Hematopoietic multipotent progenitor cell (in vitro differentiated cells): ENCODE data around the gene ZNF132. TPM values are rescaled to one million over a fixed set of nuclear protein-coding genes. Genes with fewer than 3 reads are reported as not detected.
"Not testable (repeated sequence)": the region's sequence is repeated elsewhere in the genome, so short reads cannot be mapped to it uniquely, and the experiment has no call there.

ENCODE experiments used
- DNase-seq, 3 donors: peaks; one replicate each; pipeline ENCODE4 v3.0.0-alpha.2; 2011 to 2015; ENCODE audit warnings: low read depth in 2 of 3, low spot score in 2 of 3
- total RNA-seq: library from RNA; depleted of rRNA; stranded (reverse); fragments of >200 nt; gene quantifications from one replicate; pipeline ENCODE4 v1.2.3, GENCODE V29; 2012

The ZNF132 gene
- total RNA-seq, 1 donor = 5.9 TPM

- DNase-seq = no peak
Observed at GRCh38 chr19:58468216-58468839, 28.4 kb upstream of the ZNF132 start.

DNA sequence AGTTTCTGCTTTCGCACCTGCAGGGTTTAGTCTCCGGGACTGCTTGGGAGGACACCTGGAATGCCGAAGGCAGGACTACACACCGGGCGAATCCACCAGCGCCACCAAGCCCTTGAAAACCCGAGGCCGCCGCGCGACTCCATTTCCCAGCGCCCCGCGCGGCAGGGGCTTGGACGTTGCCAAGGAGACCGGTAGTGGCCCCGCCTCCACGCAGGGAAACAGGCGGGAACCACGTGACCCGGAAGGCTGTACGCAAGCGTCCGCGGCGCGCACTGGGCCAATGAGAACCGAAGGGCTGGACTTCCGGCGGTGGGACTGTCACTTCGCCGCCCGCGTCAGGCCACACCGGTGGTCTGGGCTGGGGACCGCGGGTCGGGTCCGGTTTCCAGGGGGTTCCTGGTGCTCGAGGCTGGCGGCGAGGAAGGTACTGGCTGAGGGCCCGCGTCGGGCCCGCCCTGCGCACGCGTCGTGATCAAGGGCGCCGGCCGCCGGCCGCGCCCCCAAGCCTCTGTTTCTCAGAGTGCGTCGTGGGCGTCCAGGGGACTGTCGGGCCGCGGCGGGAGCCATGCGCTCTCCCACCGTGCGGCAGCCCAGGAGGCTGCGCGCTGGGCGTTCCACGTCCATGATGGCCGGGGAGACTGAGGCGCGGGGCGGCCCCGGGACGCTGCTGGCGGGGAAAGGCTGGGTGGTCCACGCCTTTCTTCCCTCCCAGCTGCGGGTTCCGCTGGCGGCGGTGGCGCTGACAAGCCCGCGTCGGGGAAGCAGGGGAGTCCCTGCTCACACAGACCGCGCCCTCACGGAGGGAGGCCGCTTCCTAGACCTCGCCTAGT lies 27.0 kb upstream of the ZNF132 start, which contains the start of gene ZNF324:
Gene ZNF324 (plus strand): TSS at position 321 of the 830 bp plus-strand sequence. CDS start 2,106 bp downstream, outside the sequence.
- DNase-seq = peak; percentile 88 to 97 (median 96)

GRCh38 chr19:58466089-58466759 lies 26.3 kb upstream of the ZNF132 start:
- DNase-seq = no peak

- DNase-seq = no peak
Observed at GRCh38 chr19:58460039-58460438, 20.1 kb upstream of the ZNF132 start.

DNA sequence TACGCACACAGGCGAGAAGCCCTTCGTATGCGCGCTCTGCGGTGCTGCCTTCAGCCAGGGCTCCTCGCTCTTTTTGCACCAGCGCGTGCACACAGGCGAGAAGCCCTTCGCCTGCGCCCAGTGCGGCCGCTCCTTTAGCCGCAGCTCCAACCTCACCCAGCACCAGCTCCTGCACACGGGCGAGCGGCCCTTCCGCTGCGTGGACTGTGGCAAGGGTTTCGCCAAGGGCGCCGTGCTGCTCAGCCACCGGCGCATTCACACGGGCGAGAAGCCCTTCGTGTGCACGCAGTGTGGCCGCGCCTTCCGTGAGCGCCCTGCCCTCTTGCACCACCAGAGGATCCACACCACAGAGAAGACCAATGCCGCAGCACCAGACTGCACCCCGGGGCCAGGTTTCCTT lies 16.2 kb upstream of the ZNF132 start:
- no peak for DNase-seq

DNA sequence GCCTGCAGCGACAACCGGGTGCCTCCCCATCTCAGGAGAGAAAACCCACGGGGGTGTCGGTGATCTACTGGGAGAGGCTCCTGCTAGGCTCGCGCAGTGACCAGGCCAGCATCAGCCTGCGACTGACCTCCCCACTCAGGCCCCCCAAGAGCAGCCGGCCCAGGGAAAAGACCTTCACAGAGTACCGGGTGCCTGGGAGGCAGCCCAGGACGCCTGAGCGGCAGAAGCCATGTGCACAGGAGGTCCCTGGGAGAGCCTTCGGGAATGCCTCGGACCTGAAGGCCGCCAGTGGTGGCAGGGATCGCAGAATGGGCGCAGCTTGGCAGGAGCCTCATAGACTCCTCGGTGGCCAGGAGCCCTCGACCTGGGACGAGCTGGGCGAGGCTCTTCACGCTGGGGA lies 15.4 kb upstream of the ZNF132 start:
- no peak for DNase-seq

DNA sequence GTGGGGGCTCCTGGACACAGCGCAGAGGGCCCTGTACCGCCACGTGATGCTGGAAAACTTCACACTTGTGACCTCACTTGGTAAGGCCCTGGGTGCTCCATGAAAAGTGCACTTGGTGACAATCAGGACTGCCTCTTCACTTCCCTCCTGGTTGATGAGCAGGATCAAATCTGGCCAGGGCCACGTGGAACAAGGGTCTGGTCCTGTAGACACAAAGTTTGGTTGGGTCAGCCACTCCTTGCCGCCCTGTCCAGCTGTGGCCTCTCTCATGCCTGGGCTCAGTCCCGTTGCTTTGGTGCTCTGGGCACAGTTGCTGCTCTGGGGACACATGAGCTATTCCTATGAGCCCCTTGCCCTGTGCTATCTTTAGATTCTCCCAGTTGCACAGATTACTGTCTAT lies 13.8 kb upstream of the ZNF132 start:
- DNase-seq = no peak

GRCh38 chr19:58451358-58452101 lies 11.6 kb upstream of the ZNF132 start, which contains the start of gene ZNF324B:
TSS of gene ZNF324B (plus strand) at chr19:58451622. CDS start at chr19:58453702, 2,080 bp downstream.
- DNase-seq = peak; percentile 85 to 98 (median 96)

GRCh38 chr19:58450856-58451357 lies 11.0 kb upstream of the ZNF132 start:
- no peak for DNase-seq

GRCh38 chr19:58449980-58450379 lies 10.0 kb upstream of the ZNF132 start:
- not testable (repeated sequence) for DNase-seq

DNA sequence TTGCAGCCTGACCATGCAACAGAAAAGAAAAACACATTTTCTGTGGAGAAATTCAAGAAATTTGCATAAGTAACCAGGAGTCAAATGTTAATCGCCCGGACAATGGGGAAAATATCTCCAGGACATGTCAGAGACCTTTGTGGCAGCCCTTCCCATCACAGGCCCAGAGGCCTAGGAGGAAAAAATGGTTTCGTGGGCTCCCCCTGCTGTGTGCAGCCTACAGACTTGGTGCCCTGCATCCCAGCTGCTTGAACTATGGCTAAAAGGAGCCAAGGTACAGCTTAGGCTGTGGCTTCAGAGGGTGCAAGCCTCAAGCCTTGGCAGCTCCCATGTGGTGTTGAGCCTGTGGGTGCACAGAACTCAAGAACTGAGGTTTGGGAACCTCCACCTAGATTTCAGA lies 8.9 kb upstream of the ZNF132 start:
- DNase-seq = not testable (repeated sequence)

GRCh38 chr19:58442986-58443385 lies 3.0 kb upstream of the ZNF132 start:
- DNase-seq = not testable (repeated sequence)

DNA sequence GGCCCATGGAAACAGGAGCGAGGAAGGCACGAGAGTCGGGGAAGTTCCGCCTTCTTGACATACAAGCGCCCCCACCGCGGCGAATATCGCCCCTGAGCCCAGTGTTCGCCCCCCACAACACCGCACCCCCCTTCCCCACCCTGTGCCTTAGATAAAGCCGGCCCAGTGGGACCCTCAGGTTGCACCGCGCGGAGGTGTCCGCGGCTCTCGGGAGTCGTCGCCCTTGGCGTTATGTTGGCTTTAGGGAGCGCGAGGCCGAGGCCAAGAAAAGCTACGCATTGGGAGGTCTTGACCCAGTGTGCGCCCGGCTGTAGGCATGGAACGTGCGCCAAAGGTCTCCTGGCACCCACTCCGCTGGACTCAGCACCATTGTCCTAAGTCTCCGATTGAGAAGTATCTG lies 603 bp upstream of the ZNF132 start:
- DNase-seq = no peak

DNA sequence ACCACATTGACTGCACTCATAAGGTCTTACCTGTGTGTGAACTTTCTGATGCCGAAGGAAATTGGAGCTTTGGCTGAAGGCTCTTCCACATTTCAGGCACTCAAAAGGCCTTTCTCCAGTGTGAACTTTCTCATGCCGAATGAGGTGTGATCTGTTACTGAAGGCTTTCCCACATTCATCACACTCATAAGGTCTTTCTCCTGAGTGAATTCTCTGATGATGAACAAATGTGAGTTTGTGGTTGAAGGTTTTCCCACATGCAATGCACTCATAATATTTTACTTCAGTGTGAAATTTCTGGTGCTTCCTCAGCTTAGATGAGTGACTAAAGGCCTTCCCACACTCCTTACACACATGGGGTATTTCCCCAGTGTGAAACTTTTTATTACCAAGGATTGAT lies 5.7 kb downstream of the ZNF132 start:
- DNase-seq = peak in 1 of 3 donors; percentile 21

GRCh38 chr19:58429745-58430144 lies 10.2 kb downstream of the ZNF132 start:
- no peak for DNase-seq

DNA sequence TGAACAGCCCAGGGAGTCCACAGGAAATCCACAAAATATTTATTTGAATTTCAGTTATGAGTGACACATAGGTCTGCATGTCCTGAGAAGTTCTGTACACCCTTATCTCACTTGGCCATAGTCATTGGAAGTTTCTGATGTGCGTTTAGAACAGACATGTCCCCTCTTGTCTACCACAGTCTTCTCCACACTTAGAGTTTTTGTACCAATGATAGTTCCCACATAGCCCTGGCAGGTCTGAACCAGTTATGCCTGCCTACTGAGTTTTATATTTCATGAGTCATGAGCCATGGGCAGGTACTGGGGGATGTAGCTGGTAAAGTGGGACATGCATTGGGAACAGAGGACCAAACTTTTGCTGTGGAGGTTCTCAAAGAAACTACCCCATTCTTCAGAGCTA lies 11.3 kb downstream of the ZNF132 start:
- DNase-seq = no peak

DNA sequence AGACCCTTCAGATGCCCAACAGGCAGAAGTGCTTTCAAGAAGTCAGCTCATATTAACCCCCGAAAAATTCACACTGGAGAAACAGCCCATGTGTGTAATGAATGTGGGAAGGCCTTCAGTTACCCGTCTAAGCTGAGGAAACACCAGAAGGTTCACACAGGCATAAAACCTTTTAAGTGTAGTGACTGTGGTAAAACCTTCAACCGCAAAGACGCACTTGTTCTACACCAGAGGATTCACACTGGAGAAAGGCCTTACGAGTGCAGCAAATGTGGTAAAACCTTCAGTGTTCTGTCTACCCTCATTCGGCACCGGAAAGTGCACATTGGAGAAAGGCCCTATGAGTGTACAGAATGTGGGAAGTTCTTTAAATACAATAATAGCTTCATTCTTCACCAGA lies 22.9 kb downstream of the ZNF132 start:
- no peak for DNase-seq

DNA sequence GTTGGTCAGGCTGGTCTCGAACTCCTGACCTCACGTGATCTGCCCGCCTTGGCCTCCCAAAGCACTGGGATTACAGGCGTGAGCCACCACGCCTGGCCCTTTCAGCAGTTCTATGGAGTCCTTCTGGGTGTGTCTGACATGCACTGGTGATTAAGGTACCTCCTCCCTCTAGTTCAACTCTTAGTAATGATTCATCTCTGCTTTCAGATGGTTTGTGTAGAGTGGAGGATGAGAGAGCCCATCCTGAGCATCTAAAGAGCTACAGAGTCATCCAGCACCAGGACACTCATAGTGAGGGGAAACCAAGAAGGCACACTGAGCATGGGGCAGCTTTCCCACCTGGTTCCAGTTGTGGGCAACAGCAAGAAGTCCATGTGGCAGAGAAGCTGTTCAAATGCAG lies 23.3 kb downstream of the ZNF132 start:
- DNase-seq = no peak

DNA sequence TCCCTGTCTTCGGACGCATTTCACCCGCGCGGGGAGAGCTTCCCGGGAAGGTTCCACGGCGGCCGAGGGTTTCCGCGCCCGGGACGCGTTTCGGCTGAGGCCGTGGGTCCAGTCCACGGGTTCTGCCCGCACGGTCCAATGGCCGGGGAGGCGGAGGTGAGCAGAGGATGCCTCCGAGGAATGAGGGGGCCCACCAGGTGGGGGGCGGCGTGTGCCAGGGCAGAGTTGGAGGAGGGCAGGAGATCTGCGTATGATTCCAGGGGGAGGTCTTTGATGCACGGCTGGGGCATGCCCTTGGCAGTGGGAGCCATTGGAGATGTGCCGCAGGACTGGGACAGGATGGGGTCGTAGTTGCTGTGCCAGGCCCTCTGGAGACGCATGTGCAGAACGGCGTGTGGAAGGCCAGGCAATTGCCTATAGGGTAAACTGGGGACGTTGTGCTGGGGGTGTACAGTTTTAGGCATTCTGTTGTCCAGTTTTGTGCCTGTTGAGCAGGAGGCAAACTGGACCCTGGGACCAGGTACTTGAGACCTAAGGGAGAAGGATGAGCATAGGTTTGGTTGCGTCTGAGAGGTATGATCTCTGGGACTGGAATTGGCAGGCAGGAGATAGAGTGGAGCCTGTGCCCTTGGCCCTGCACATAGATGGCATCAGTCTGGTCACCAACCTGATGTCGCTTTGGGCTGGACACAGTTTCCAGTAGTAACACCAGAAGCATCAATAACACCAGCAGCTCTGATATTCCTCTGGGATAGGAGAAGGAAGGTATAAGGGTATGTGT lies 30.8 kb downstream of the ZNF132 start:
- peak in 1 of 3 donors; percentile 41 for DNase-seq
